Stomach (tissue), 4 donors: Measurements from ENCODE around the gene TBX2.

Experiments used
- CTCF ChIP-seq, 7 experiments: fragments of 450-650 bp in 4 of 7; fragments of 200-600 bp in 3 of 7; sonication (generic) in 3 of 7; IDR thresholded peaks; one replicate each; pipeline ENCODE4 v1.5.1; 2016 to 2019; ENCODE audit warnings: antibody characterized with exemption in 7 of 7, control low read depth in 2 of 7, mild to moderate bottlenecking in 1 of 7
- POLR2A ChIP-seq, 4 donors: fragments of 450-650 bp; IDR thresholded peaks; one replicate each; pipeline ENCODE4 v1.6.1; 2016; ENCODE audit warnings: antibody characterized with exemption in 4 of 4, control low read depth in 2 of 4, mild to moderate bottlenecking in 1 of 4, moderate library complexity in 1 of 4
- POLR2AphosphoS5 ChIP-seq, 3 donors: sonication (generic); formaldehyde crosslinking; IDR thresholded peaks; one replicate each; pipeline ENCODE4 v1.6.1; 2016; ENCODE audit warnings: antibody characterized with exemption in 3 of 3

DNA sequence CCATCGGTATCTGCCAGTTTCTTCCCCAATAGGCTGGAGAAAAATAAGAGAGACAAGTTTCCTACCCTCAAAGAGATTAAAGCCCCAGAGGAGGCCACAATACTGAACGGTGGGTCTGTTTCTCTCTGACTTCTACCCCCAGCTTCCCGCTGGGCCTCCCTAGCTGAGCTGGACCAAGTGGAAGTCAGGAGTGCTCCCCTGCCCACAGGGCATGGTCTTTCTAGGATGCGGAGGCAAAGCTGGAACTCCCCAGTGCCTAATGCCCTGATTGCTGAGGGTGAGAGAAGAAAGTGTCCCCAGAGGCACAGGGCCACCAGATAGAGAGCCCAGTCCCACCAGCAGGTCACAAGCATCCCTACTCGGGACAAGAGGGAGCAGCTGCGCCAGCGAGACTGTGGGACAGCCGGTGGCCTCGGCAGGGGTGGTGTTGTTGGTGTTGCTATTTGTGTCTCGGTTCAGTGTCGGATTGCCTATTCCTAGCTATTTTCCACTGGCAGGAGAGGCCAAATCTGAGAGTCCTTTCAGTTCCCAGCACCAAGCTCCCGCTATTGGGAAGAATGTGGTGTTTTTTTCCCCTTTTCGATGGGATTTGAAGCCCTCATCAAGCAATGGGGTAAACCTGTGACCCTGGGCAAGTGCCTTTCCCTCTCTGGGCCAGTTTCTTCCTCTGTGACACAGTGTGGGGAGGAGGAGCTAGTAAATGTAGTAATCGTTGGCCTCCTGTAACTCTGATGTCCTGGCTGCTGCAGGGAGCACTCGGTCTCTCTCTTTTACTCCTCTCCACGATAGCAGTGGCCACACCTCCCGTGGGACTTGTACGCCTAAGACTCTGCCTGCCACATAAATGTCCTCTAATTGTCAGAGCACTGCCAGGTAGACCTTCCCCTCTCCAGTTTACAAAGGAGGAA is 22.5 kb upstream of the TBX2 start:
- TF ChIP-seq CTCF (IDR thresholded peaks at IDR 0.05) = no peak
- no peak for TF ChIP-seq POLR2AphosphoS5 (IDR thresholded peaks at IDR 0.05)
- TF ChIP-seq POLR2A (IDR thresholded peaks at IDR 0.05) = no peak
